ENCODE results near the gene WDR90.

DNA sequence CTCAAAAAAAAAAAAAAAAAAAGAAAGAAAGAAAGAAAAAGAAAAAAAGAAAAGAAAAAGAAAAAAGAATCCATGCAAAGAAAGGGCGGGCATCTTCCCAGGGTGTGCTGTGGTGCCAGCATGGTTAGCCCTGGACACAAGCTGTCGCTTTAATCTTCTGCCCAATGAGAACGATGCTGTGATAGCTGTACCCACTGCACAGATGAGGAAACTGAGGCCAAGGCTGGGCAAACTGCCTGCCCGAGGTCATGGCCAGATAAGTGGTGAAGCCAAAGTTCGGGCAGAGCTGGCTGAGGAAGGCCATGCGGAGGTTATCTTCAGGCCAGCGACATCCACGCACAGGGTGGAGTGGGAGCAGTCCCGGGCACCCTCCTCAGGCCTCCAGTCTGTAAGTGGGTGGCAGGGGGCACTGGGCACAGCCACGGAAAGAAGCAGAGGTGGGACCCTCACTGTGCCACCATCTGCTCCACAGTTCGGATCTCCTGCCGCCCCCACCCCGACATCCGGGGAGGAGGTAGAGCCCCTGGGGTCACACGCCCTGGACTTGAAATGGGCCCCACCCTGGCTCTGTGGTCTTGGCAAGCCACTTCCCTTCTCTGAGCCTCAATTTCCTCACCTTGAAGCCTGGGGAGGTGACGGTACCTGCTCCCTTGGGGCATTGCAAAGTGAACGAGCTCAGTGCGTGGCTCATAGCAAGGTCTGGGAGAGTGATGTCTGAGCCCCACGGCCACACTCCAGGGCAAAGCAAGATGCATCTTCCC is 49.9 kb downstream of the WDR90 start:
- TF ChIP-seq, protein P1, sequence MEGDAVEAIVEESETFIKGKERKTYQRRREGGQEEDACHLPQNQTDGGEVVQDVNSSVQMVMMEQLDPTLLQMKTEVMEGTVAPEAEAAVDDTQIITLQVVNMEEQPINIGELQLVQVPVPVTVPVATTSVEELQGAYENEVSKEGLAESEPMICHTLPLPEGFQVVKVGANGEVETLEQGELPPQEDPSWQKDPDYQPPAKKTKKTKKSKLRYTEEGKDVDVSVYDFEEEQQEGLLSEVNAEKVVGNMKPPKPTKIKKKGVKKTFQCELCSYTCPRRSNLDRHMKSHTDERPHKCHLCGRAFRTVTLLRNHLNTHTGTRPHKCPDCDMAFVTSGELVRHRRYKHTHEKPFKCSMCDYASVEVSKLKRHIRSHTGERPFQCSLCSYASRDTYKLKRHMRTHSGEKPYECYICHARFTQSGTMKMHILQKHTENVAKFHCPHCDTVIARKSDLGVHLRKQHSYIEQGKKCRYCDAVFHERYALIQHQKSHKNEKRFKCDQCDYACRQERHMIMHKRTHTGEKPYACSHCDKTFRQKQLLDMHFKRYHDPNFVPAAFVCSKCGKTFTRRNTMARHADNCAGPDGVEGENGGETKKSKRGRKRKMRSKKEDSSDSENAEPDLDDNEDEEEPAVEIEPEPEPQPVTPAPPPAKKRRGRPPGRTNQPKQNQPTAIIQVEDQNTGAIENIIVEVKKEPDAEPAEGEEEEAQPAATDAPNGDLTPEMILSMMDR (IDR thresholded peaks at IDR 0.05; ENCODE audit: low read length): no peak
- TF ChIP-seq EZH2 (IDR thresholded peaks at IDR 0.05; ENCODE audit: borderline replicate concordance, low read length): no peak
